Stimulated activated CD8-positive, alpha-beta memory T cell treated with anti-CD3 and anti-CD28 coated beads, Interleukin-15, amount 100 ng/mL, for 4 hours (primary cell): ENCODE measurements around the gene YKT6.

Source experiments
- DNase-seq, 2 donors: peaks; one replicate each; pipeline ENCODE4 v3.0.0-alpha.2; 2020; ENCODE audit warnings: low read depth in 2 of 2

The YKT6 gene

GRCh38 chr7:44218418-44219201 lies 17.8 kb downstream of the YKT6 start:
- DNase-seq = no peak

- DNase-seq = no peak
Measured at GRCh38 chr7:44219371-44220045, 18.7 kb downstream of the YKT6 start.

DNA sequence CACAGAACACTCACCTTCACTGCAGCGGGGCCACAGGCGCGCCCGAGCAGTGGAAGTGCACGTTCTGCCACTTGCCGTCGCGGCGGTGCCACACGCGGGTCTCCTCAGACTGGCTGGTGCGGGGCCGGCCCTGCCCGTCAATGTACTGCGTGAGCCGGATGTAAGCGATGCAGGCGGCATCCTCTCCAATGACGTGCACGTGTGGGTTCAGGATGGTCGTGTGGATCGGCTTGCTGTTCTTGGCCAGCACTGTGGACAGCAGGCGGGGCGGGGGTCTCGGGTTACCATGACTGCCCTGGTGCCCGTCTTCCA lies 19.2 kb downstream of the YKT6 start:
- no peak for DNase-seq

DNA sequence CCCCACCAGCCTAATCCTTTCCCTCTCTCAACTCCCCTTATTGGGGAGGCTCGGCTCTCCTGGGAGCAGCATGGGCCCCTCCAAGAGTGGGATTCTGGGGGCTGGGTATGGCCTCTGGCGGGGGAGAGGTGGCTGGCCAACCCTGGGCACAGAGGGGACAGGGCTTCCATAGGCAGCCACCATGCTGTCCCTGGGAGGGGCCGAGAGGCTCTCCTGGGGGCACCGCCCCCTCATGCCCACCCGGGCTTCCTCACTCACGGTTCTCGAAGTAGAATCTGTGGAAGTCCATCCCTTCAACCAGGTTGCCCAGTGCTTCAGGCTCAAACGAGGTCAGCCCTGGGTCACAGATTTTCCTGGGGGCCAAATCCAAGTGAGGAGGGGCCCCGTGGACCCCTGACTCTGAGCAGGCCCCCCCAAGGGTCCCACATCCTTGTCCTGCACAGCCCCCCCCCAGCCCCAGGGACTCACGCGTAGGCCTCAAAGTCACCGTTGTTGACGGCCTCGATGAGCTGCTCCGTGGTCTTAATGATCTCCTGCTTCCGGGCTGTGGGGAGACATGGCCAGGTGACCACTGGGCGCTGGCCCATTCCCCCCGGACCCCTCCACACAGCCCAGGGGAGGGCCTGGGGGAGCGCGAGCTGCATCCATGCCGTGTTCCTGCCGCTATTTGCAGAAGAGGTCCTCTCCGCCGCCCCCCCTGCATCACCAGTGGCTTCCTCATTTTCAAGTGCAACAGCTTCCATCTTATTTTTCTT lies 19.8 kb downstream of the YKT6 start:
- no peak for DNase-seq

DNA sequence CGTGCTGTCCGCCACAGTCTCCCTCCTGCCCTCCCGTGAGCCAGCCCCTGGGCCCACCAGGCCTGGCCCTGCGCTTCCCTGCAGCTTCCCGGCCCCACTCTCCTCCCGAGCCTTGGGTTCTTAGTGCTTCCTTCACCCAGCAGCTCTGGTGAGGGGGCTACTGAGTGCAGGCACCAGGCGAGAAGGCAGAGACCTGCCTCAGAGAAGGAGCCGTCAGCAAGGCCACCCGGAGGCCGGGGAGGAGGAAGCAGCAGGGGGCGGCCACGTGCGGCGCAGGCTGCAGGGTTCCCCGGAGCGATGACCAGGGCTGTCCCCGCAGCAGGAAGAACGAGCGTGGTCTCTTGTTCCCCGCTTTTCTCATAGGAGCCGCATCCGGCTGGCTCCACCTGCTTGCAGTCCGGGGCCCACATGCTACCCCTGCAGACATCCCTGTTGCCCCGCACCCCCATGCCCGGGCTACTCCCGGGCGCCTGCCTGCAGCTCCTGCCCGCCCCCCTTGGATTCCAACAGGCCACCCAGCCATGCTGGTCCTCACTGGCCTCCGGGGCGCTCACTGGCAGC lies 20.5 kb downstream of the YKT6 start:
- no peak for DNase-seq

DNA sequence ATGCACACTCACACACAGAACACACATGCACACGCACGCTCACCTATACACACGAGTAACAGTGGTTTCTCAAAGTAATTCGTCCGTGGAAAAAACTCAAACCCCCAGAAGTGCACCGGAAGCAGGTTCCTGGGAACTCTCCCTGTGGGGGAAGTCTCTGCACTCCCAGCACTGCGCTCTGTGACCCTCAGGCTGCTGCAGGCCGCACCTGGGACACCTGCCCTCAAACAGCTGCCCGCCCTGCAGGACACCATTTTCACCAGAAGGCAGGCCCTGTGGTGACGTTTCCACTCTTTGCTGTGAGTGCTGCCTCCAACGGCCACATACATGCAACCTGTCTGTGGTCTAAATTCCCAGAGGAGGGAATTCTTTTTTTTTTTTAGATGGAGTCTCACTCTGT lies 21.3 kb downstream of the YKT6 start:
- DNase-seq = no peak

DNA sequence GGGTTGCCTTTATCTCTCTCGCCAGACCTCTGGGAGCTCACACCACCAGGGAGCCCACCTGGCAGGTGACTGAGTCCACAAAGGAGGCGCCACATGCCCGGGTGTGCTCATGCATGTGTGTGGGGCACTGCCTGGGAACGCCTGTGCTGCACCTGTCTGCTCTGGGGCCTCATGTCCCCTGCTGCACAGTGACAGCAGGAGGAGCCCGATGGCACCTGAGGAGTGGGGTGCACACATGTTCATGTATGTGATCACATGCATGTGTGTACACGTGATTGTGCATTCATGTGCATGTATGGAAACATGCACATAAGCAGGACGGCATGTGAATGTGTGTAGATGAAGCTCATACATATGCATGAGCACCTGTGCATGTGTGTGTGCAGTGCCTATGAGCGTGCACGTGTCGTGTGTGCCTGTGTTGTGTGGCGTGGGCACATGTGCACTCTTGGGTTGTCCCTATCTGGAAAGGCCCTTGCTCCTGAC lies 22.0 kb downstream of the YKT6 start:
- DNase-seq = no peak

- no peak for DNase-seq
Measured at GRCh38 chr7:44223362-44224079, 22.7 kb downstream of the YKT6 start.

- DNase-seq = no peak
Measured at GRCh38 chr7:44224080-44224973, 23.5 kb downstream of the YKT6 start.

DNA sequence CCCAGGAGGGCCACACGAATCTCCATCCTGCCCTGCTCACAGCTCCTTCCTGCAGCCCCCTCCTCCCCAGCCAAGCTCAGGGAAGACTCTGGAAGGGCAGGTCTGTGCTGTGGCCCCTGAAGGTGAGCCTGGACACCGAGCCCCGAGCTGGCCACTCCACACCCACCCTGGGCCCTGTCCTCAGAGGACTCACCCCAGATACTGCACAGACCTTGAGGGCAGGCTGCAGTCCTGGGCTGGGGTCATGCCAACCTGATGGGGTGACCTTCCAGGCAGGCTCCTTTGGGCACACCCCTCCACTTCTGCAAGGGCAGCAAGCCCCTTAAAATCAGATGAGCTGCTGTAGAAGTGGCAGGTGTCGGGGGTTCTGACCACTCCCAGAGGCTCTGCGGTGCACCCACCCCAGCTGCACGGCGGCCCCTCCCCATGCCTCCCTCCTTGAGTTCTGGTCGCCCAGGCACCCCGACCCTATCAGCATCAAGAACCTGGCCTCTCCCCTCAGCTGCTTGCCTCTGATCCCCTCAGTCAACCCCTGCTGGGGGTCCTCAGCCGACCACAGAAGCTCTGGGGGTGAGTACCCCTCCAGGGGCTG lies 24.3 kb downstream of the YKT6 start:
- DNase-seq = no peak

- no peak for DNase-seq
Measured at GRCh38 chr7:44225566-44226395, 25.0 kb downstream of the YKT6 start.

DNA sequence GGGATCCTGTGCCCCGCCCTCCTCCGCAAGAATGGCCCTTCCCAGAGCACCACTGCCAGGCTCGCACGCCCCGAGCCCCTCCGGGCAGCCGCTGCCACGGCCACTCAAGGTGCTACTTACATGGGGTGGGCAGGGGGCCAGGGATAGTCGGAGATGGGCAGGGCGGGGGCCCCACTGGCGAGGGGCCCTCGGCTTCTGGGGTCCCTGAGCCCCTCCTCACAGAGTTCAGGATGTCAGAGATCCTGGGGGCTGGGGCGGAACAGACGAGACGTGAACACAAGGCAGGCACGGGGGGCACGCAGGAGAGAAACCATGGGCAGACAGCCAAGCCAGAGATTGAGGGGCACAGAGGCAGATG lies 25.6 kb downstream of the YKT6 start:
- DNase-seq = no peak

GRCh38 chr7:44227911-44228310 lies 27.1 kb downstream of the YKT6 start:
- DNase-seq = no peak

DNA sequence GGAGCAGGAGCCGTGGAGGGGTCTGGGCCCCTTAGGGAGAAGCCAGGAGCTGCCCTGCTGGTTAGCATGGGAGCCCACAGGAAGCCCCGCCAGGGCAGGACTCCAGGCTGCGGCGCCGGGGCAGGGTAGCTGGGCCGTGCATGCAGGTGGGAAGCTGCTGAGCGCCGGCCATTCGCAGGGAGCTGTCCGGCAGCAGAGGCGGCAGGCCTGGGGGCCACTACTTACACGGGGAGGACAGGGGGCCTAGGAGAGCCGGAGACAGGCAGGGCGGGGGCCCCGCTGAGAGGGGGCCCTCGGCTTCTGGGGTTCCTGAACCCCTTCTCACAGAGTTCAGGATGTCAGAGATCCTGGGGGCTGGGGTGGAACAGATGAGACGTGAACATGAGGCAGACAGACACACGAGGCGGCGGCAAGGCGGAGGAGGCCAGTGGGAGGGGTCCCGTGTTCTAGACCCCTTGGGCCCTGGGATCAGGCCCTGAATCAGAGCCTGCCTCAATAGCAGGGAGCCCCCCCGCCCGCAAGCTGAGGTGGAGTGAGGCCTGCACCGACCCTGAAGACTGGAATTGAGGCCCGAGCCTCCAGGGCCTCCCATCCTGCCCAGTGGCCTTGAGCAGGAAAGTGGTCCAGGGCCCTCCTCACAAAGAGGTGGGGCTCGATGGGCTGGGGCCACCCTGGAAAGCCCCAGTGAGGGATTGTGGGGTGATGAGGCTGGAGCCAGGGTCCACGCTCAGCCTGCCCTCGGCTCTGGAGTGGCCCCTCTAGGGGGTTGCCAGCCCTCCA lies 28.0 kb downstream of the YKT6 start:
- DNase-seq = no peak

GRCh38 chr7:44229546-44230105 lies 28.8 kb downstream of the YKT6 start:
- DNase-seq = no peak

GRCh38 chr7:44230286-44230685 lies 29.5 kb downstream of the YKT6 start:
- DNase-seq = no peak

GRCh38 chr7:44231088-44231487 lies 30.3 kb downstream of the YKT6 start:
- DNase-seq = no peak

DNA sequence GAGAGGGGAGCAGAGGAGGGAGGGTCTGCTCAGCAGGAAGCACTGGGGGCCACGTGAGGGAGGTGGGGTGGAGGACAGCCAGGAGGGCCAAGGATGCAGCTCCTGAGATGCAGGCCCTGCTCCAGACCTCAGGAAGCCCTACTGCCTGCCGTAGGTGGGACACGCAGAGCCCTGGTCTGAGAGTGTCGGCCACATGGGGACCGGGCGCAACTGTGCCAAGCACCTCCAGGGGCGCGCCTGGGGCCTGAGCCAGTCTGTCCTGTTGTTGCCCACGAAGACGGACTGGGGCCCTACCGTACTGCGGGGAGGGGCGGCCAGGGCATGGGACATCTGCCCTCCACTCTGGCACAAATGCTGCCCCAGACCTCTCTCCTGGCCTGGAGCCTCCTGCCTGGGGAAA lies 31.6 kb downstream of the YKT6 start:
- no peak for DNase-seq
